Measurements from ENCODE around the gene SLC15A4. TPM values are rescaled to one million over a fixed set of nuclear protein-coding genes. Genes with fewer than 3 reads are reported as not detected.
A peak's percentile ranks its signal among the peaks of the same experiment; 100 is the strongest.

Gene SLC15A4
- total and polyA plus RNA-seq, 10 donors, result 19.0 to 92.4 (median 43.5) TPM

DNA sequence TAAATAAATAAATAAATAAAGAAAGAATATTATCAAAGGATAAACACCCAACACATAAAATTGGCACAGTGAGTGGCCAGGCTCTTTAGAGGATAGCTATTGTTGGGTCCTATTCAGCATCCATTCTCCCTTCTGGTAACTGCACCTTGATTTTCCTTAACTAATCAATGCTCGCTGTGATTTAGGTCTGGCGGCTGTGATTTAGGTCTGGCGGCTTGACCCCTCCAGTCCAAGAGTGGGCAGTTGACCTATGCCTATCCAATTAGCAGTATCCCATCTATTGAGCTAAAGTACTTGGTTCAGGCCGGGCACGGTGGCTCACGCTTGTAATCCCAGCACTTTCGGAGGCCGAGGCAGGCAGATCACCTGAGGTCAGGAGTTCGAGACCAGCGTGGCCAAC is 9.7 kb upstream of the SLC15A4 start:
- Histone ChIP-seq H3K27ac (no peak overlapping the region), H3K4me1 (peaks cover 3 to 33% (median 25%) of the 10 kb centered on the region in 6 donors), H3K27me3 (replicated peaks in 1 of 7) (peaks cover 0 to 7% (median 0%) of the 10 kb centered on the region in 7 donors), H3K36me3 (no peaks in the 10 kb centered on the region), H3K9me3 (no peaks in the 10 kb centered on the region), H3K4me3 (no peak overlapping the region)
- DNase-seq, result no peak
- 93 to 98% (median 97%) methylated on average over 10 of the region's 10 CpGs for whole genome bisulfite sequencing, 5 donors
- TF ChIP-seq CTCF (IDR thresholded peaks at IDR 0.05 in 8 of 11, conservative IDR thresholded peaks at IDR 0.05 in 3 of 11), result no peak
- TF ChIP-seq POLR2AphosphoS5 (IDR thresholded peaks at IDR 0.05), result no peak
- intact Hi-C loops (cut with DNase I; ENCODE audit: low total_unique reads), result loop anchor here (10.0 kb wide), 1 partner anchor 49 kb away; no protein-coding TSS in a partner anchor

DNA sequence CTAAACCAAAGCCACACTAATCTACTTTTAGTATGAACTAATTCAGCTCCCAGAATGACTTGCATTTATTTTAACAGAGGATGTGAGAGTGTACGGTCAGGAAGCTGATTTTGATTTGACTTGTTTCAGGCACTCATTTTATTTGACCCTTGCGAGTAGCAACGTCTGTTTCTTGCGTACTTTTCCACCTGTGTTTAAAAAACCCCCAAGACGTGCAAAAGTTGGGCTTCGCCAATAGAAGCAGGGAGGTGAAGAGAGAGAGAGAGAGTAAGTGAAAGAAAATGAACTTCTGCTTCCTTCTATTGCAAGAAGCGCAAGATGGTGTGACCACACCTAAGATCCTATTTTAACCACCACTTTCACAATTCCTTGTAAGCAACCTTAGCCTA is 6.7 kb upstream of the SLC15A4 start:
- intact Hi-C loops (cut with DNase I; ENCODE audit: low total_unique reads), result loop anchor here (10.0 kb wide), 1 partner anchor 46 kb away; no protein-coding TSS in a partner anchor
- H3K27ac ChIP-seq, result peak overlapping the region; percentile 16 to 93 (median 84)
- DNase-seq, result no peak
- TF ChIP-seq POLR2AphosphoS5 (IDR thresholded peaks at IDR 0.05) (no peak), CTCF (IDR thresholded peaks at IDR 0.05 in 8 of 11, conservative IDR thresholded peaks at IDR 0.05 in 3 of 11) (no peak), POLR2A (IDR thresholded peaks at IDR 0.05) (no peak)
- H3K4me3 ChIP-seq, result peak overlapping the region in 1 of 8 donors; percentile 44
- H3K27me3 ChIP-seq (replicated peaks in 1 of 7), result peaks cover 0 to 7% (median 0%) of the 10 kb centered on the region in 7 donors
- peaks cover 3 to 41% (median 25%) of the 10 kb centered on the region in 6 donors for H3K4me1 ChIP-seq
- 18 to 45% (median 33%) methylated on average over 7 of the region's 7 CpGs for WGBS, 5 donors
- H3K36me3 ChIP-seq, result no peaks in the 10 kb centered on the region
- H3K9me3 ChIP-seq, result no peaks in the 10 kb centered on the region

GRCh38 chr12:128829861-128830504 is 6.2 kb upstream of the SLC15A4 start:
- H3K4me1 ChIP-seq, result peaks cover 3 to 41% (median 25%) of the 10 kb centered on the region in 6 donors
- intact Hi-C loops (cut with DNase I; ENCODE audit: low total_unique reads), result loop anchor here (10.0 kb wide), 1 partner anchor 45 kb away; no protein-coding TSS in a partner anchor
- peak overlapping the region; percentile 30 to 93 (median 84) for H3K27ac ChIP-seq
- H3K27me3 ChIP-seq (replicated peaks in 1 of 7), result peaks cover 0 to 7% (median 0%) of the 10 kb centered on the region in 7 donors
- TF ChIP-seq POLR2A (IDR thresholded peaks at IDR 0.05) (no peak), POLR2AphosphoS5 (IDR thresholded peaks at IDR 0.05) (peak in 1 of 3 donors; percentile 65)
- no peaks in the 10 kb centered on the region for H3K9me3 ChIP-seq
- H3K36me3 ChIP-seq, result no peaks in the 10 kb centered on the region
- H3K4me3 ChIP-seq, result peak overlapping the region in 1 of 8 donors; percentile 44
- DNase-seq, result peak; percentile 81
- 30 to 49% (median 35%) methylated on average over 8 of the region's 8 CpGs for WGBS, 5 donors

DNA sequence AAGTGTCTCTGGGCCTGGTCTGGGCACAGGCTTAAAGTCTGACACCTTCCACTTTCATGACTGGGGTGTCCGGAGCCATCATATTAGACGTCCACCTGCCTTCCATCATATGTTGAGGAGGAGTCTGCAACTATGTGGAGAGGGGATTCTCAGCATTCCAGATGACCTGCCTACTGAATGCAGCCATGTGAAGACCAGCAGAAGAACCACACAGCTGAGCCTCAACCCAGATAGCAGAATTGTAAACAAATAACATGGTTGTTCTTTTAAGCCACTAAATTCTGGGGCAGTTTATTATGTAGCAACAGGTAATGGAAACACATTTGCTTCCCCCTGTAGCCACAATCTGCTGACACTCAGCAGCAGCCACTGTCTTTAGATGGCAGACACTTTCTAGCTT is 4.0 kb upstream of the SLC15A4 start:
- intact Hi-C loops (cut with DNase I; ENCODE audit: low total_unique reads), result no loop called here
- 81 to 98% (median 91%) methylated on average over 2 of the region's 2 CpGs for WGBS, 5 donors
- H3K4me3 ChIP-seq, result no peak overlapping the region
- H3K36me3 ChIP-seq, result no peaks in the 10 kb centered on the region
- TF ChIP-seq CTCF (IDR thresholded peaks at IDR 0.05 in 8 of 11, conservative IDR thresholded peaks at IDR 0.05 in 3 of 11) (no peak), POLR2A (IDR thresholded peaks at IDR 0.05) (no peak), POLR2AphosphoS5 (IDR thresholded peaks at IDR 0.05) (no peak)
- H3K9me3 ChIP-seq, result no peaks in the 10 kb centered on the region
- peak overlapping the region in 4 of 8 donors; percentile 19 to 93 (median 58) for H3K27ac ChIP-seq
- no peak for DNase-seq
- no peaks in the 10 kb centered on the region for H3K27me3 ChIP-seq (replicated peaks in 1 of 7)
- peaks cover 7 to 58% (median 40%) of the 10 kb centered on the region in 6 donors for H3K4me1 ChIP-seq

Measured in spleen (tissue), 11 donors.